ENCODE results near the gene SLC44A3.

SLC44A3 gene

GRCh38 chr1:94883691-94884090 lies 63.5 kb downstream of the SLC44A3 start:
- H3K27ac ChIP-seq = no peak overlapping the region

GRCh38 chr1:94884106-94884505 lies 63.9 kb downstream of the SLC44A3 start:
- TF ChIP-seq CTCF (conservative IDR thresholded peaks at IDR 0.05) (no peak), ZFX (IDR thresholded peaks at IDR 0.05) (no peak)
- H3K27ac ChIP-seq = no peak overlapping the region

More at GRCh38 chr1:94883691-94884090, 63.5 kb downstream of the SLC44A3 start:
- TF ChIP-seq ZFX (IDR thresholded peaks at IDR 0.05) (no peak), CTCF (conservative IDR thresholded peaks at IDR 0.05) (no peak)

GRCh38 chr1:94884507-94884906 lies 64.3 kb downstream of the SLC44A3 start:
- no peak overlapping the region for H3K27ac ChIP-seq
- TF ChIP-seq CTCF (conservative IDR thresholded peaks at IDR 0.05) (no peak), ZFX (IDR thresholded peaks at IDR 0.05) (no peak)

- TF ChIP-seq ZFX (IDR thresholded peaks at IDR 0.05) = no peak
- no peak for TF ChIP-seq CTCF (conservative IDR thresholded peaks at IDR 0.05)
- no peak overlapping the region for H3K27ac ChIP-seq
Measured at GRCh38 chr1:94886361-94886760, 66.2 kb downstream of the SLC44A3 start.

GRCh38 chr1:94887106-94887505 lies 66.9 kb downstream of the SLC44A3 start:
- TF ChIP-seq CTCF (conservative IDR thresholded peaks at IDR 0.05) (no peak), ZFX (IDR thresholded peaks at IDR 0.05) (no peak)
- no peak overlapping the region for H3K27ac ChIP-seq

GRCh38 chr1:94887603-94888171 lies 67.5 kb downstream of the SLC44A3 start:
- TF ChIP-seq ZFX (IDR thresholded peaks at IDR 0.05) = no peak
- TF ChIP-seq CTCF (conservative IDR thresholded peaks at IDR 0.05) = no peak
- H3K27ac ChIP-seq = no peak overlapping the region

- no peak overlapping the region for H3K27ac ChIP-seq
- TF ChIP-seq CTCF (conservative IDR thresholded peaks at IDR 0.05) (no peak), ZFX (IDR thresholded peaks at IDR 0.05) (no peak)
Measured at GRCh38 chr1:94888201-94888600, 68.0 kb downstream of the SLC44A3 start.

All from C4-2B (cell line).